Suprapubic skin (tissue), 4 donors: ENCODE measurements around the gene HMX3.
"Not testable (repeated sequence)": the region's sequence is repeated elsewhere in the genome, so short reads cannot be mapped to it uniquely, and the experiment has no call there.

Experiments
- CTCF ChIP-seq, 2 donors: fragments of 200-600 bp in 1 of 2; fragments of 450-650 bp in 1 of 2; sonication (generic) in 1 of 2; IDR thresholded peaks; one replicate each; pipeline ENCODE4 v1.5.1; 2016 to 2019; ENCODE audit warnings: antibody characterized with exemption in 2 of 2, mild to moderate bottlenecking in 1 of 2, moderate library complexity in 1 of 2
- POLR2A ChIP-seq, 2 donors: fragments of 450-650 bp; IDR thresholded peaks; one replicate each; pipeline ENCODE4 v1.6.1; 2017; ENCODE audit warnings: antibody characterized with exemption in 2 of 2, mild to moderate bottlenecking in 2 of 2, moderate library complexity in 2 of 2
- POLR2AphosphoS5 ChIP-seq, 3 donors: sonication (generic); formaldehyde crosslinking; IDR thresholded peaks; one replicate each; pipeline ENCODE4 v1.6.1; 2017; ENCODE audit warnings: antibody characterized with exemption in 3 of 3

- TF ChIP-seq CTCF, POLR2A, POLR2AphosphoS5 (IDR thresholded peaks at IDR 0.05): not testable (repeated sequence)
Measured at GRCh38 chr10:123171616-123172015, 35.8 kb downstream of the HMX3 start.
